ENCODE measurements around the gene KRTAP12-2.
"Not testable (repeated sequence)": the region's sequence is repeated elsewhere in the genome, so short reads cannot be mapped to it uniquely, and the experiment has no call there.

Gene KRTAP12-2

DNA sequence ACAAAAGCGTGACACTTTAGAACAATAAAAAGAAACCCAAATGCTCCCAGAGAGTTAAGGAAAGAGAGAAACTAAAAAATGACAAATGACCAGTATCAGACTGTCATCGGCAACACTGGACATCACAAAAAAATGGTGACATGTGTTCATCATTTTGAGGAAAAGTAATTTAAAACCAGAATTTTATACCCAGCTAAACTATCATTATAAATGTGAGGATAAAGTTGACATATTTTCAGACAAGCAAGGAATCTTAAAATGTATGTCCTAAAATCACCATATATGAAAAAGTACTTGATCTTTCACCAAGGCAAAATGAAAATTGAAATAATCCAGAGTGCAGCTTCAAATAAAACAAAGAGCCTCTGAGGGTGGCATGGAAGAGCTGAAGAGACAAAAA is 21.8 kb downstream of the KRTAP12-2 start:
- no peak overlapping the region for H3K4me3 ChIP-seq (ENCODE audit: low read depth, low read length)
- in situ Hi-C loops (cut with HindIII; ENCODE audit: low sequenced_read_pairs): loop anchor here (5.0 kb wide), 1 partner anchor 47 kb away; no protein-coding TSS in a partner anchor
- no peak for DNase-seq (ENCODE audit: low read depth)
- no peak for TF ChIP-seq CTCF (IDR thresholded peaks at IDR 0.05; ENCODE audit: low read depth, low read length, missing control alignments)

DNA sequence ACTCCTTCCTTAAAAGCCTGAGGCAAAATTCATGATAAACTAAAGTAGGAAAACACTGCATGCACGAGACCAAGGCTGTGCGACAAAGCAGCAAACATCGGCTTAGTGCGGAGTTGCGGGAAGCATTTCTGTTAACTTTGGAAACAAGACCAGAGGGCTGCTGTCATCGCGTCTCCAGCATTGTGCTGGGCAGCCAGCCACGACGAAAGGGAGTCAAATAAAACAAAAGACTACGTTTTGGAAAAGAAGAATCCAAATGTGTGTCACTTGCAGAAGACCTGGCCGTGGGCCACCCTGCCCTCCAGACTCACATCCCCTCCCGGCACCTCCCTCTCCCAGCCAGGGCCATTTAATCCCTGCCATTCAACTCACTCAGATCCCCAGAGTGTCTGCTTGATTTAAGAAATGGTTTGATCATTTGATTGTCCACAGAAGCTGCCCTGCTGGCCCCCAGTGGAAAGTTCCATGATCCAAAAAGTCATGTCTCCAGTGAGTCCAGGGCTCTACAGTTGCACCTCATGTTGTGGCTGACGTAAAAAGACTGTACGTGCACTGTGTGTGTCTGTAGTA is 22.9 kb downstream of the KRTAP12-2 start:
- DNase-seq (ENCODE audit: low read depth): no peak
- no peak overlapping the region for H3K4me3 ChIP-seq (ENCODE audit: low read depth, low read length)
- no peak for TF ChIP-seq CTCF (IDR thresholded peaks at IDR 0.05; ENCODE audit: low read depth, low read length, missing control alignments)
- in situ Hi-C loops (cut with HindIII; ENCODE audit: low sequenced_read_pairs): no loop called here

DNA sequence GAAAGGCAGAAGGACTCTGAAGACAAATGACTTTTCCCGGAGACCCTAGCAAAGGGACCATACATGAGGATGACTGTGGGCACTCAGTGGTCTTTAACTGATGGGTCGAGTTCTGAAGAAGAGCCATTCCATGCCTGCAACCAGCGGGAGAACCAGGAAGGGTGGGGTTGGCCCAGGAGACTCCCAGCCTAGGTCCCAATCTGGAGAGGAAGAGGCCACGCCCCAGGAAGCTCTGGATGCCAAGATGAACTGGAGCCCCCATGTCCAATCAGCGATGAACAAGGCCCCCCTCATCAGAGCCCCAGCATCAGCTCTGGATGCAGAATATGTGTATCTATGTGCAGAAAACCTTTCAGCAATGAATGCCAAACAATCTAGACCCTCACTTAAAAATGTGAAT is 26.0 kb downstream of the KRTAP12-2 start:
- in situ Hi-C loops (cut with HindIII; ENCODE audit: low sequenced_read_pairs): no loop called here
- DNase-seq (ENCODE audit: low read depth): no peak
- TF ChIP-seq CTCF (IDR thresholded peaks at IDR 0.05; ENCODE audit: low read depth, low read length, missing control alignments): no peak
- no peak overlapping the region for H3K4me3 ChIP-seq (ENCODE audit: low read depth, low read length)

- in situ Hi-C loops (cut with HindIII; ENCODE audit: low sequenced_read_pairs): no loop called here
- TF ChIP-seq CTCF (IDR thresholded peaks at IDR 0.05; ENCODE audit: low read depth, low read length, missing control alignments): no peak
These were observed 27.4 kb downstream of the KRTAP12-2 start for GRCh38 chr21:44639331-44639655.

DNA sequence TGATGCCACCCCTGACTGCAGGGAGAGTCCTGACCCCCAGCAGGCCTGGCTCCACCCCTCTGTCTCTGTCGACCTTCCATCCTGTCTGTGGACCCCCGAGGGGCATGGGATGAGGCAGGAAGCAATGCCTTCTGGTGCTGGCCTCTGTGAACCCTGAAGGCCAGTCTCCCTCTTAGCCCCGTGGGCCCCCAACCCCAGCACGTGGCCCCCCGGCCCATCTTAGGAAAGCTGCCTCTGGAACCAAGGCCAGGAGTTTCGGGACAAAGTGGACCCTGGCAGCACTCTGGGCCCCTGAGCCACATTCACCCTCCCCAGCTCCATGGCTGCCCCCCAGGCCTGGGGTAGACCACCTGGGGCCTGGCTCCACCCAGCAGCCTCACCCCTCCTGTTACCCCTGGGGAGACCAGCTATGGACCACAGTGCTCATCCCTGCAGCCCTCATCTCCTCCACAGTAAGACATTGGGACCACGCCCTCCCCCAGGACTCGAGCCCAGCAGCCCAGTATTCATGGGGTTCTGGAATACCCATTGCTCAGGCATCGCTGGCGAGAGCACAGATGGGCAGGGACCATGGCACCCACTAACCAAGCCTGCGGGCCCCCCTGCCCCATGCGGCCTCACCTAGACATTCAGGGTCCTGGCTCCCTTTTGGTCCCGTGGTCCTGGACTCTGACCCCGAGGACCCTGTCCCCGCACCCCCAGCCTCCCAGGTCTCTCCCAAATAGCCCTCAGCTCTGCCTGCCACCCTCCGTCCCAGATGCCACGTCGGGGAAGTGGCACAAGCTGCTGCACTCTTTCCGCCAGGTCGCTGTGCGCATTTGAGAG is 28.0 kb downstream of the KRTAP12-2 start:
- DNase-seq (ENCODE audit: low read depth); H3K4me3 ChIP-seq (ENCODE audit: low read depth, low read length); in situ Hi-C loops (cut with HindIII; ENCODE audit: low sequenced_read_pairs): not testable (repeated sequence)

More at GRCh38 chr21:44639331-44639655, 27.4 kb downstream of the KRTAP12-2 start:
- no peak for DNase-seq (ENCODE audit: low read depth)
- H3K4me3 ChIP-seq (ENCODE audit: low read depth, low read length): no peak overlapping the region

DNA sequence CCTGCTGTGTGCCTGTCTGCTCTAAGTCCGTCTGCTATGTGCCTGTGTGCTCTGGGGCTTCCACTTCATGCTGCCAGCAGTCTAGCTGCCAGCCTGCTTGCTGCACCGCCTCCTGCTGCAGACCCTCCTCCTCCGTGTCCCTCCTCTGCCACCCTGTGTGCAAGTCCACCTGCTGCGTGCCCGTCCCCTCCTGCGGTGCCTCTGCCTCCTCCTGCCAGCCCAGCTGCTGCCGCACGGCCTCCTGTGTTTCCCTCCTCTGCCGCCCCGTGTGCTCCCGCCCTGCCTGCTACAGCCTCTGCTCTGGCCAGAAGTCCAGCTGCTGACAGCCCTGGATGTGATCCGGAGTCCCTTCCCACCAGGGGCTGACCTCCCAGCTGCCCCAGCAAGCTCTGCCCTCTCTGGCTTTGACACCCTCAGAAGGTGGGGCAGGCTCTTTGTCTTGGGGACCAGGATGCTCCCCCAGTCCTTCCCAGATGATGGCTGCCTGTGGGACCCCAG is 28.8 kb downstream of the KRTAP12-2 start:
- DNase-seq (ENCODE audit: low read depth); H3K4me3 ChIP-seq (ENCODE audit: low read depth, low read length); in situ Hi-C loops (cut with HindIII; ENCODE audit: low sequenced_read_pairs): not testable (repeated sequence)

- in situ Hi-C loops (cut with HindIII; ENCODE audit: low sequenced_read_pairs): no loop called here
- H3K4me3 ChIP-seq (ENCODE audit: low read depth, low read length): no peak within 1 kb of the TSS
- no peak for TF ChIP-seq CTCF (IDR thresholded peaks at IDR 0.05; ENCODE audit: low read depth, low read length, missing control alignments)
- no peak for DNase-seq (ENCODE audit: low read depth)
These were observed 29.5 kb downstream of the KRTAP12-2 start, which contains the start of gene KRTAP10-10 for GRCh38 chr21:44637018-44637850. KRTAP10-10 (plus strand) TSS chr21:44637356; CDS start chr21:44637418, 62 bp downstream.

All from astrocyte of the cerebellum (primary cell).